Stimulated activated CD4-positive, alpha-beta T cell treated with anti-CD3 and anti-CD28 coated beads, TNF-alpha, amount 100 ng/mL, for 1 hour (primary cell): ENCODE measurements around the gene SNRNP27.
"Not testable (repeated sequence)": the region's sequence is repeated elsewhere in the genome, so short reads cannot be mapped to it uniquely, and the experiment has no call there.

Experiments used
- DNase-seq, 3 donors: peaks; one replicate each; pipeline ENCODE4 v3.0.0-alpha.2; 2020; ENCODE audit warnings: low read depth in 3 of 3, low spot score in 1 of 3

The SNRNP27 gene

DNA sequence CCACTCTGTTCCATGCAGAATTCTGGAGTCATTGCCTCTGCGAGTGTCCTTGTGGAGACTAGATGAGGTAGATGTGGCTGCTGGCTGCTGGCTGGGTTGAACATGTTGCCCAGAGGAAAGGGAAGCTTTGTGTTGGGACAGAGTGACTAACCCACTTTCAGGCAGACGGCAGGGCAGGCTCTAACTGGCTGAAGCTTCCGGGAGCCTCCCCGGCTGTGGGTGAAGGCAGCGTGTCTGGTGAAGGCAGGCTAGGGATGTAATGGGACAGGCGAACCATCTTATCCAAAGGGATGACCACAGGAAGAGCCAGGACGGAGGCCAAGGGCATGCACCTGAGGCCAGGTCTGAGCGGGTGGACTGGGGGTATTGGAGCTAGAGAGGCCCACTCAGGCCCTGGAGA is 51.7 kb downstream of the SNRNP27 start:
- no peak for DNase-seq

DNA sequence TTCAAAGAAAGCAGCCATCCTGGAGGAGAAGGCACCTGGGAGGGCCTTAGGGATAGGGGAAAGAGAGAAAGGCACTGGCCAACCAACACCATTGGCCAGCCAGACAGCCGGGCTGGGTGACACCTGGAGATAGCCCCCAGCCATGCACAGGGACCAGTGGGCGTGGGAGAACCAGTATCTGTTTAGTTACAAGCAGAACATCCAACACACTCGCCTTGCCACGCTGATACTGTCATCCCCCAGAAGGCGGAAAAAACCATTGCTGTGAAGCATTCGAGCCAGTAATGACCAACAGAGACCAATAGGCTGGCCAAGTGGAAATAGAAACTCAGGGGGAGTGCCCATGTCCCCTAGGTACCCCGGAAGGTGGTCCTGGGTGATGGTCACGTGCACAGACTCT is 52.2 kb downstream of the SNRNP27 start:
- no peak for DNase-seq

DNA sequence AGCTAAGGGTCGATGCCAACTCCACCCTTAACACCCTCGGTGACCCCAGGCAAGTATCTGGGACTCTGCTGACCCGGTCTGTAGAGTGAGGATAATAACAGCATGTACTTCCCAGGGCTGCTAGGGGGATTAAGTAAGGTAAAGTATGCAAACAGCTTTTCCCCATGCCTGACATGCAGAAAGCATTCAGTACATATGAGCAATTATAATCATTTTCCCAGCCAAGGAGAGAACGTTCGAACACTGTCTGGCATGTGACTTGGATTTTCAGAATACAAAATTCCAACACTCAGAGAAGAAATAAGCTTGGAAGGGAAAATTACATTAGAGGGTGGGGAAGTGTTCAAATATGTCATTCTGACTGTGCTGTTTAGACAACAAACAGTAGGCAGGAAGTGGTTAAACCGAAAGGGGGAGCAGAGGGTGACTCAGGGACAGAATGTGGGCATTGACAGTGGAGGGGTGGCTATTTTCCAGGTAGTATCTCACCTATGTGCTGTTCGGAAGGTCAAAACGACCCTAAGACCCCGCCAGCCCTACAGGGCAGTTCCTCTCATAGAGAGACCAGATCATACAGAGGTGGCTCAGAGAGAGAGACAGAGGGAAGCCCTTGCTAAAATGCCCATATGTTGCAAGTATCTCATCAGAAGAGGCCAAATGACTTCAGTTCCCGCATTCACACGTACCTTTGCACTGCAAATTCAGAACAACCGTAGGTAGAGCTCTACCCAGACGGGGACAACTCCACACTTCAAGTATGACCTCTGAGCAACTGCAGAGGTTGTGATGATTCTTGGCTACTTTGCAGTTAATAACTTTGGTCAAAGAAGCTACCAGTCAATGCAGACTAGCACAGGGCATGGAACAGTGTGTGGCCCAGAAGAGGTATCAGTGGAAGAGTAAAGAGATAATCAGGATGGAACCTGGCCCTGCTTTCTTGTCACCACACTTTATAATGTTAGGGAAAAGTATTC is 52.9 kb downstream of the SNRNP27 start:
- DNase-seq, result peak in 1 of 3 donors; percentile 19

GRCh38 chr2:69947325-69947931 is 53.7 kb downstream of the SNRNP27 start:
- no peak for DNase-seq

GRCh38 chr2:69948032-69948962 is 54.5 kb downstream of the SNRNP27 start:
- no peak for DNase-seq

DNA sequence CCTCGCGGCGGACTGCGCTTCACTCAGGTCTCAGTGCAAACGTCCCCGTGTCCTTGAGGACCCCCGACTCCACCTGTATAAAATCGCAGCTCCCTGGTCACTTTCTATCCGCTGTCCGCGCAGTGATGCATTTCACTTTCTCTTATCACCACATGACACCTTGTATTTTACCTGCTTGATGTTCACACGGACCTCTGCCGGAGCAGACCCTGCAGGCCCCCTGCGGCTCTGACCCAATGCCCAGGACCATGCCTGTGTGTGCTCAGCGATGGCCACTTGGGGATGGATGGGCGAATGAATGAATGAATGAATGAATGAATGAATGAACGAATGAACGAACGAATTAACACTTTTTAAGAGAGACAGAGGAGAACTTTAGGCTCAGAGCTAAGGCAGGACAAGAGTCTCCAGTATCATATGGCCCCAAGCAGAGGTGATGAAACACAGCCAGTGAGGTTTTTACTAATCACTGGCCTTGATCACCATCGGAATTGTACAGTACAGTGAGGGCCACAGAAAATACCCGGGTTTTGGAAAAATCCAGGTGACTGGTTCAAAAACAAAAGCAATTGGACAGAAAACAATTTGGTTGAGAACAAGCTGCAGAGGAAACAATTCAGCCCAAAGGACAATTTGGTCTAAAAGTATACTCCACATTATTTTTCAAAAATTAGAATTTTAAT is 55.3 kb downstream of the SNRNP27 start:
- DNase-seq, result no peak

GRCh38 chr2:69950241-69950640 is 56.5 kb downstream of the SNRNP27 start:
- no peak for DNase-seq

GRCh38 chr2:69950671-69951070 is 56.9 kb downstream of the SNRNP27 start:
- DNase-seq, result not testable (repeated sequence)

DNA sequence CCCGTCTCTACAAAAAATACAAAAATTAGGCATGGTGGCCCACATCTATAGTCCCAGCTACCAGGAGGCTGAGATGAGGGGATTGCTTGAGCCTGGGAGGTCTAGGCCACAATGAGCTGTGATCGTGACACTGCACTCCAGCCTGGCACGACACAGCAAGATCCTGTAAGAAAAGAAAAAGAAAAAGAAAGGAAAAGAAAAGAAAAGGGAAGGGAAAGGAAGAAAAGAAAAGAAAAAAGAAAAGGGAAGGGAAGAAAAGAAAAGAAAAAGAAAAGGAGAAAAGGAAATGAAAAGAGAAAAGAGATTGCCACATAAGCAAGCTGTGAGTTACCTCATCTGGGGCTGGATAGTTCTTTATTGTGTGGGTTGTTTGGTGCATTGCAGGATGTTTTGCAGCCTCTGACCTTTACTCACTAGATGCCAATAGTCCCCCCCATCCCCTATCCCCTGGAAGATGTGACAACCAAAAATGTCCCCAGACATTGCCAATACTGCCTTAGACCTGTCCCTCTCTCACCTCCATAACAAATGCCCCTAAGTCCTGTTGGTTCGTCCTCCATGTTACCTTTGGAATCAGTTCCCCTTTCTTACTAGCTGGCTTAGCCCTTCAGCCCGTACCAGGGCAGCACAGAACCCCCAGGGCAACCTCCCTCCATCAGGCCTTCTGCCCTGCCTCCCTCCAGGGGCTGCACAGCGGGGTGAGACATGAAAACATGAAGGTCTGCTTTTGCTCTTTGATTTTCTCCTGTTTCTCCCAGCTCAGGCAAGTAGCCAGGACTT is 58.8 kb downstream of the SNRNP27 start:
- no peak for DNase-seq

DNA sequence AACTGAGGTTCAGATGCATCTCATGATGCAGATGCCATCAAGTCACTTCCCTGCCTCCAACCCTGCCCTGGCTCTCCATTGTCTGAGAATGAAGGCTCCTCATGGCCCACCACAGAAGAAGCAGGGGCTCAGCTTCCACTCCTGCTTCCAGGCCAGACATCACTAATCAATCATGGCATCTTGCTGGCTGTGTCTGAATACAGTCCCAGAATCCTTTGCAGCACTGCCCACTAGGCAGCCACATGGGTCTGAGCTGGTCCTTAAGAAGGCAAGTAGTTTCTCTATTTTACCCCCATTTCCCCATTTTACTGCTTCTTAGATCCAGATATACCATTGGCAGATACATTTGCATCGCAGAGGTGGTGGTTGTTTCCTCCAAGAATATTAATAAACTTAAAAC is 60.3 kb downstream of the SNRNP27 start:
- DNase-seq, result no peak
